ENCODE results near the gene STXBP5. TPM values are rescaled to one million over a fixed set of nuclear protein-coding genes. Genes with fewer than 3 reads are reported as not detected.

STXBP5 gene
- total and polyA plus RNA-seq, 9 of the 15 experiments (the other 6 are each of a cell fraction or from before 2014, with no cell fraction given) = 23.3 to 172 (median 71.5) TPM

DNA sequence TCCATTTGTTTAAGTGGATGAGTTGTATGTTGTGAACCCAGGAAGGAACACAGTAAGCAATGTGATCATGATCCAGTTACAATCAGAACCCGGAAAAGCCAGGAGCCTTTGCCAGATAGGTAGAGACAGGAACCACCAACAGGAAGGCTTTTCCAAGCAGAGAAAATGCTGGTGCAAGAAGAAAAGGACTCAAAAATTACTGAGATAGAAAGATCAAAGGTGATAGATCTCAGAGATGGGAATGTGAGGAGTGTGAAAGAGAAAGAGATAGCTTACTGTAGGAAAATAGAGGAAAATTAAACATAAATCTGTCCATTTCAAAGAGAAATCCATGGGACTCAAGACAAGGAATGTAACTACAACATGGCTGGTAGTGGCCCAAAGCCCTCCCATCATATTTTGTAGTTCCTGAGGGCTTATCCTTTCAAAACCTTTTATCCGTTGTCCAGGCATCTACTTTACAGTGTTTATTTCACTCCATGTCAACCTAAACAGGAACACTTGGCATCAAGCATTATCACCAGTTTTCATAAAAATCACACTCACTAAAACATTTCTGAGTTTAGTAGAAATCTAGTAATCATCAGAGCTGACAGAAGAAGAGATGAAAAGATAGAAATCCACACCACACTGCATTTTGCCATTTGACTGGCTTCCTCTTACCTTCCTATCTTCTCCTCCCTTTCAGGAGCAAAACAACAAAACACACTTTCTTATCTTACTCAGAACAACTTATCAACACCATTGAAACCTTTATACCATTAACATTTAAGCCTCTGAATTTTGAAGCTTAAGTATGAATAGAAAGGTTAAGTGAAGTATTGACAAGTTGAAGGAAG, 44.5 kb upstream of the STXBP5 start (continued):
- TF ChIP-seq, protein P1, sequence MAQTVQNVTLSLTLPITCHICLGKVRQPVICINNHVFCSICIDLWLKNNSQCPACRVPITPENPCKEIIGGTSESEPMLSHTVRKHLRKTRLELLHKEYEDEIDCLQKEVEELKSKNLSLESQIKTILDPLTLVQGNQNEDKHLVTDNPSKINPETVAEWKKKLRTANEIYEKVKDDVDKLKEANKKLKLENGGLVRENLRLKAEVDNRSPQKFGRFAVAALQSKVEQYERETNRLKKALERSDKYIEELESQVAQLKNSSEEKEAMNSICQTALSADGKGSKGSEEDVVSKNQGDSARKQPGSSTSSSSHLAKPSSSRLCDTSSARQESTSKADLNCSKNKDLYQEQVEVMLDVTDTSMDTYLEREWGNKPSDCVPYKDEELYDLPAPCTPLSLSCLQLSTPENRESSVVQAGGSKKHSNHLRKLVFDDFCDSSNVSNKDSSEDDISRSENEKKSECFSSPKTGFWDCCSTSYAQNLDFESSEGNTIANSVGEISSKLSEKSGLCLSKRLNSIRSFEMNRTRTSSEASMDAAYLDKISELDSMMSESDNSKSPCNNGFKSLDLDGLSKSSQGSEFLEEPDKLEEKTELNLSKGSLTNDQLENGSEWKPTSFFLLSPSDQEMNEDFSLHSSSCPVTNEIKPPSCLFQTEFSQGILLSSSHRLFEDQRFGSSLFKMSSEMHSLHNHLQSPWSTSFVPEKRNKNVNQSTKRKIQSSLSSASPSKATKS (CRISPR knock-in tag; IDR thresholded peaks at IDR 0.05) = no peak
- TF ChIP-seq, protein P2, sequence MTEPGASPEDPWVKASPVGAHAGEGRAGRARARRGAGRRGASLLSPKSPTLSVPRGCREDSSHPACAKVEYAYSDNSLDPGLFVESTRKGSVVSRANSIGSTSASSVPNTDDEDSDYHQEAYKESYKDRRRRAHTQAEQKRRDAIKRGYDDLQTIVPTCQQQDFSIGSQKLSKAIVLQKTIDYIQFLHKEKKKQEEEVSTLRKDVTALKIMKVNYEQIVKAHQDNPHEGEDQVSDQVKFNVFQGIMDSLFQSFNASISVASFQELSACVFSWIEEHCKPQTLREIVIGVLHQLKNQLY (CRISPR knock-in tag; conservative IDR thresholded peaks at IDR 0.05) = no peak
- TF ChIP-seq CHD1 (IDR thresholded peaks at IDR 0.05; ENCODE audit: low read length) (peak; percentile 35), PCBP1 (IDR thresholded peaks at IDR 0.05; ENCODE audit: low read depth, low read length, poor library complexity, severe bottlenecking) (no peak), SIX5 (IDR thresholded peaks at IDR 0.05; ENCODE audit: borderline replicate concordance in 1 of 2, insufficient read depth in 1 of 2, low read depth in 1 of 2, low read length in 2 of 2) (no peak), ZBTB7A (IDR thresholded peaks at IDR 0.05; ENCODE audit: borderline replicate concordance, control insufficient read depth, low read depth, low read length) (no peak), ZFX (CRISPR knock-in tag; IDR thresholded peaks at IDR 0.05) (no peak), ZC3H11A (IDR thresholded peaks at IDR 0.05; ENCODE audit: low read depth, low read length) (no peak), CHD2 (IDR thresholded peaks at IDR 0.05; ENCODE audit: low read depth, low read length) (no peak), ZNF197 (CRISPR knock-in tag; IDR thresholded peaks at IDR 0.05; ENCODE audit: low read depth) (peak; percentile 32; the same call in 1 of the 2 replicates), IFI16 (CRISPR knock-in tag; IDR thresholded peaks at IDR 0.05) (no peak), HCFC1 (IDR thresholded peaks at IDR 0.05; ENCODE audit: low read depth, low read length) (no peak), TOE1 (IDR thresholded peaks at IDR 0.05; ENCODE audit: borderline replicate concordance) (no peak), TOE1 (CRISPR knock-in tag; IDR thresholded peaks at IDR 0.05; ENCODE audit: borderline replicate concordance, low read depth) (no peak), NFE2L1 (tag; IDR thresholded peaks at IDR 0.05; ENCODE audit: borderline replicate concordance, low read depth) (no peak), JUN (IDR thresholded peaks at IDR 0.05; ENCODE audit: borderline replicate concordance, low read depth, low read length) (no peak), JUN (CRISPR knock-in tag; IDR thresholded peaks at IDR 0.05; ENCODE audit: borderline replicate concordance) (no peak), ASH1L (IDR thresholded peaks at IDR 0.05; ENCODE audit: borderline replicate concordance, low read depth, partially characterized antibody) (peak; percentile 38)
- TF ChIP-seq, protein P3, sequence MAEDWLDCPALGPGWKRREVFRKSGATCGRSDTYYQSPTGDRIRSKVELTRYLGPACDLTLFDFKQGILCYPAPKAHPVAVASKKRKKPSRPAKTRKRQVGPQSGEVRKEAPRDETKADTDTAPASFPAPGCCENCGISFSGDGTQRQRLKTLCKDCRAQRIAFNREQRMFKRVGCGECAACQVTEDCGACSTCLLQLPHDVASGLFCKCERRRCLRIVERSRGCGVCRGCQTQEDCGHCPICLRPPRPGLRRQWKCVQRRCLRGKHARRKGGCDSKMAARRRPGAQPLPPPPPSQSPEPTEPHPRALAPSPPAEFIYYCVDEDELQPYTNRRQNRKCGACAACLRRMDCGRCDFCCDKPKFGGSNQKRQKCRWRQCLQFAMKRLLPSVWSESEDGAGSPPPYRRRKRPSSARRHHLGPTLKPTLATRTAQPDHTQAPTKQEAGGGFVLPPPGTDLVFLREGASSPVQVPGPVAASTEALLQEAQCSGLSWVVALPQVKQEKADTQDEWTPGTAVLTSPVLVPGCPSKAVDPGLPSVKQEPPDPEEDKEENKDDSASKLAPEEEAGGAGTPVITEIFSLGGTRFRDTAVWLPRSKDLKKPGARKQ (CRISPR knock-in tag; IDR thresholded peaks at IDR 0.05) = peak; percentile 73; the same call in 1 of the 2 replicates

Data from K562 (cell line).